Type B pancreatic cell (in vitro differentiated cells): ENCODE results near the gene TDP1. TPM values are rescaled to one million over a fixed set of nuclear protein-coding genes. Genes with fewer than 3 reads are reported as not detected.

Experiments used
- DNase-seq: peaks from one replicate; pipeline ENCODE4 v3.0.0; 2021; ENCODE audit warnings: mixed read lengths; ENCODE audit not compliant: unreplicated experiment; ENCODE audit errors: extremely low spot score
- H3K27ac Mint-ChIP-seq: 2 replicates; pipeline ENCODE4 v1.8.0; 2021; ENCODE audit warnings: mild to moderate bottlenecking, mixed read lengths
- H3K27me3 Mint-ChIP-seq: 2 replicates; pipeline ENCODE4 v1.8.0; 2021; ENCODE audit warnings: mixed read lengths
- H3K36me3 Mint-ChIP-seq: 2 replicates; pipeline ENCODE4 v1.8.0; 2021; ENCODE audit warnings: mixed read lengths
- H3K4me1 Mint-ChIP-seq: one replicate; pipeline ENCODE4 v1.8.0; 2021; ENCODE audit warnings: mixed read lengths; ENCODE audit not compliant: unreplicated experiment
- H3K4me3 Mint-ChIP-seq: 2 replicates; pipeline ENCODE4 v1.8.0; 2021; ENCODE audit warnings: mild to moderate bottlenecking, mixed read lengths
- H3K9me3 Mint-ChIP-seq: 2 replicates; pipeline ENCODE4 v1.8.0; 2021; ENCODE audit warnings: mixed read lengths
- long read RNA-seq: library from polyadenylated mRNA; unstranded; transcript quantifications from one replicate; pipeline ENCODE4 v2.0.0, GENCODE V29; 2020
- total RNA-seq: library from RNA; stranded (reverse); gene quantifications from 2 replicates; pipeline ENCODE4 v1.2.1, GENCODE V29; 2021; ENCODE audit warnings: low replicate concordance
- TF ChIP-seq, protein P1 (sequence below): fragments of 200-600 bp; sonication (generic); conservative IDR thresholded peaks from 2 replicates; pipeline ENCODE4 v1.5.0; 2021; ENCODE audit warnings: antibody characterized with exemption, mild to moderate bottlenecking

Gene TDP1
- 30.1 and 38.4 TPM in 2 replicates for total RNA-seq
- long read RNA-seq, transcript TDP1-201 (17 exons, 3,702 nt), result minor isoform, 5 of 51 reads
- long read RNA-seq, transcript TDP1-203 (16 exons, 2,068 nt), result major isoform, 14 of 51 reads
- long read RNA-seq, partial matches to known transcripts, result 23 of 51 reads
- long read RNA-seq, other reads (novel, unspliced or antisense), result 7 of 51 reads

DNA sequence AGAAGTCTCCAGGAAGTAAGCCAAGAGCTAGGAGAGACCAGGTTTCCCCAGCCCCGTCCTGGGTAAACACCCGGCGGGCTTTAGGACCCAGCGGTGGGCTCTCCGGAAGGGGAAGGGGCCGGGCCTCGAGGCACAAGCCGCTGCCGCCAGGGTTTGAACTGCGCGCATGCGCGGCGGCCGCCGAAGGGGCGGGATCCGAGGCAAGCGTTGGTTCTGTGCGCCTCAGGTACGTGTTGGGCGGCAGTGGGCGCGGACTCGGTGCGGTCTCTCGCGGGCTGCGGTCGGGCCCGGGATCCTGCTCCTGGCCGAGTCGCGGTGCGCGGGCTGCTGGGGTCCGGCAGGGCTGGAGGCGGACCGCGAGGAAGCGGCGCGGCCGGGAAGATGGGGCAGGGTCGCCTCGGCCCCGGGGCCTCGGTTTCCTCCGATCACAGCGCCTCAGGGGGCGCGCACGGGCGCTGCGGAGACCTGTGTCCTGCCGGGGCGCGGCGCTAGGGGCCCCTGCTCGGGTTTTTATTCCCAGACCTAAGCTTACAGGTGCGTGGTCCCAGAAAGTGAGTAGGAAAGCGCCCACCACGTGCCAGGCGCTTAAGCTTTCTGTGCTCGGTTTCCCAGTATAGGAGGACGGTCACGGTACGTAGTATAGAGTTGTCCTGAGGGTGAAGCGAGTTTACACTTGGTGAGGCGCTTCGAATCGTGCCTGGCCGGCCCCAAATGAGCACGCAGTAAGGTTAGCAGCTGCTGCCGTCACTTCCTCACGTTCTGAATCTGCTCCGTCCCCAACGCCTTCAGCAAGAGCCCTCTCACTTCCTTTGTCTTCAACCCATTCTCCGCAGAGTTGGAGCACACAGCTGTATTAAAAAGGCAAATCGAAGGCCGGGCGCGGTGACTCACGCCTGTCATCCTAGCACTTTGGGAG lies at the start of gene TDP1:
Gene TDP1 (plus strand): TSS at position 183 of the 916 bp plus-strand sequence. CDS start 7,188 bp downstream, outside the sequence.
- peak; percentile 99 for DNase-seq
- peak within 1 kb of the TSS; percentile 97 for H3K4me3 Mint-ChIP-seq
- no peaks in the 10 kb centered on the region for H3K27me3 Mint-ChIP-seq
- H3K36me3 Mint-ChIP-seq, result peaks cover 8% of the 10 kb centered on the region
- peak within 1 kb of the TSS; percentile 98 for H3K27ac Mint-ChIP-seq
- H3K4me1 Mint-ChIP-seq, result peaks cover 25% of the 10 kb centered on the region
- TF ChIP-seq, protein P1, sequence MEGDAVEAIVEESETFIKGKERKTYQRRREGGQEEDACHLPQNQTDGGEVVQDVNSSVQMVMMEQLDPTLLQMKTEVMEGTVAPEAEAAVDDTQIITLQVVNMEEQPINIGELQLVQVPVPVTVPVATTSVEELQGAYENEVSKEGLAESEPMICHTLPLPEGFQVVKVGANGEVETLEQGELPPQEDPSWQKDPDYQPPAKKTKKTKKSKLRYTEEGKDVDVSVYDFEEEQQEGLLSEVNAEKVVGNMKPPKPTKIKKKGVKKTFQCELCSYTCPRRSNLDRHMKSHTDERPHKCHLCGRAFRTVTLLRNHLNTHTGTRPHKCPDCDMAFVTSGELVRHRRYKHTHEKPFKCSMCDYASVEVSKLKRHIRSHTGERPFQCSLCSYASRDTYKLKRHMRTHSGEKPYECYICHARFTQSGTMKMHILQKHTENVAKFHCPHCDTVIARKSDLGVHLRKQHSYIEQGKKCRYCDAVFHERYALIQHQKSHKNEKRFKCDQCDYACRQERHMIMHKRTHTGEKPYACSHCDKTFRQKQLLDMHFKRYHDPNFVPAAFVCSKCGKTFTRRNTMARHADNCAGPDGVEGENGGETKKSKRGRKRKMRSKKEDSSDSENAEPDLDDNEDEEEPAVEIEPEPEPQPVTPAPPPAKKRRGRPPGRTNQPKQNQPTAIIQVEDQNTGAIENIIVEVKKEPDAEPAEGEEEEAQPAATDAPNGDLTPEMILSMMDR, result no peak
- no peaks in the 10 kb centered on the region for H3K9me3 Mint-ChIP-seq

DNA sequence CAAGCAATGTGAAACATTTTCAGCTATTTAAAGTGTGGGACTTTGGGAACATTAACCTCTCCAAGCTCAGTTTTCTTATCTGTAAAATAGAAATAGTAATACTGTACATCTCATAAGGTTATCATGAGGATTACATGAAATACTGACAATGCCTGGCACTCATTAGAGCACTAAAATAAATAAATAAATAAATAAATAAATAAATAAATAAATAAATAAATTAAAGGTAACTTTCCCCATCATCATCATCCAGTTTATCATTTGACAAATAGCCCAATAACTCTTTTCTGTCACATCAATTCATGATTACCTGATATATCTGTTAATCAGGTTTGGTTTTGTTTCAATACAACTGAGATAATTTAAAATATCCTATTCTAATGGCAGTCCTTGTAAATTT lies 49.7 kb upstream of the TDP1 start:
- H3K4me3 Mint-ChIP-seq, result no peak overlapping the region
- H3K4me1 Mint-ChIP-seq, result peaks cover 19% of the 10 kb centered on the region
- H3K9me3 Mint-ChIP-seq, result no peaks in the 10 kb centered on the region
- H3K27me3 Mint-ChIP-seq, result no peaks in the 10 kb centered on the region
- DNase-seq, result no peak
- TF ChIP-seq, protein P1, result no peak
- H3K36me3 Mint-ChIP-seq, result no peaks in the 10 kb centered on the region
- H3K27ac Mint-ChIP-seq, result no peak overlapping the region

DNA sequence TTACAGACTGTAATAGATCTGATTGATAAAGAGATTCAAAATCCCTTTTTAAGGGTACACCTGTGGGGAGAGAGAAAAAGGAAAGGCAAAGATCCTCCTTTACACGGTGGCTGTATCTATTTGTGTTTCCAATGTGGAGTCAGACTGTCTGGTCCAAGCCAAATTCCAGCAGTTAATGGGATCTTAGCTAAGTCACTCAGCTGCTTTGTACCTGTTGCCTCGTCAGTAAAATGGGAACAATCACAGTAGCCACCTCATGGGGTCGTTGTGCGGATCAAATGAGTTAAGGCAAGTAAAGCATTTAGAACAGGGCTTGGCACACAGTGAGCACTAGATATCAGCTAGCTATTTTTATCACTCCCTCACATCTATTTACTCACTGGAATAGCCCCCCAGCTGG lies 48.1 kb upstream of the TDP1 start:
- H3K9me3 Mint-ChIP-seq, result no peaks in the 10 kb centered on the region
- no peak overlapping the region for H3K27ac Mint-ChIP-seq
- H3K27me3 Mint-ChIP-seq, result no peaks in the 10 kb centered on the region
- DNase-seq, result no peak
- H3K4me3 Mint-ChIP-seq, result no peak overlapping the region
- TF ChIP-seq, protein P1, result no peak
- H3K4me1 Mint-ChIP-seq, result peaks cover 31% of the 10 kb centered on the region
- H3K36me3 Mint-ChIP-seq, result no peaks in the 10 kb centered on the region

DNA sequence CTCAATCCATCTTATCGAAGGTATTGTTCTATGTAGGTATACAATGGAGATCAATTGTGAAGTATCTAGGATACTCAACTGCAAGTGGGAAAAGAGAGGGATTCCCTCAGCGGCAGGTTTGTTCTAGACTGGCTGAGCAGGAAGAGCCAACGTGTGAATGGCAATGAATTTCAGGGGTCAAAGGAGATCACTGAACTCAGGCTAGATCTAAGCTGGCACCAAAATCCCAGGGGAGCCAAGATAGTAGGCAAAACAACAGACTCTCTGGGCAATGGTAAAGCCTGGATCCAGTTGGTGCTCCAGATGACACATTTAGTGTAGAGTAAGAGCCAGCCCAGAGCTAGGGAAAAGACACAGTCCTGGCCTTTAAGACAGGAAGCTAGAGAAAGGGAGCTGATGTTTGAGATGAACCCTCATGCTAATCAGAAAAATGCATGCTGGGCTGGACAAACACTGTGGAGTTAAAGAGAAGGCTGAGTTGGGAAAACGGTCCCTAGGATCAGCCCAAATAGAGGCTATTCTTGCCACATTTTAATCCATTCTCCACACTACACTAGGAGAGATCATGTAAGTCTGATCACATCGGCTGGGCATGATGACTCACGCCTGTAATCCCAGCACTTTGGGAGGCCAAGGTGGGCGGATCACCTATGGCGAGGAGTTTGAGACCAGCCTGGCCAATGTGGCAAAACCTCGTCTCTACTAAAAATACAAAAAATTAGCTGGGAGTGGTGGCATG lies 46.8 kb upstream of the TDP1 start:
- peaks cover 30% of the 10 kb centered on the region for H3K4me1 Mint-ChIP-seq
- DNase-seq, result no peak
- TF ChIP-seq, protein P1, result no peak
- H3K9me3 Mint-ChIP-seq, result no peaks in the 10 kb centered on the region
- no peak overlapping the region for H3K4me3 Mint-ChIP-seq
- no peak overlapping the region for H3K27ac Mint-ChIP-seq
- no peaks in the 10 kb centered on the region for H3K36me3 Mint-ChIP-seq
- no peaks in the 10 kb centered on the region for H3K27me3 Mint-ChIP-seq

DNA sequence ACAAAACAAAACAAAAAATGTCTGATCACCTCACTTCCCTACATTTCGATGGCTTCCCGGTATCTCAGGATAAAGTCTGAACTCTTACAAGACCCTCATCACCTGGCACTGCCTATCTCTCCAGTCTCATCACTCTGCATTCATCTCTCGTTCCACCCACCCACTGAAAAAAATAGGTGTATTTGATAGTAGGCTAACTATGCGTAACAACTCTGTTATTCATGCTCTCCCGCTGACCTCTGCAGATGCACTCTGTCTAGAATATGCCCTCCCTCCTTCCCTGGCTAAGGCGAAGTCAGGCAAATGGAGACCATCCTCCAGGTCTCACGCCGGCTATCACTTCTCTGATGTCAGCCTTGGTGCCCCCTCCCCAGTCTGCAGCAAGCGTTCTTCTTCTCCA lies 46.1 kb upstream of the TDP1 start:
- no peak for DNase-seq
- Mint-ChIP-seq H3K27ac (no peak overlapping the region), H3K9me3 (no peaks in the 10 kb centered on the region), H3K4me1 (peaks cover 30% of the 10 kb centered on the region), H3K4me3 (no peak overlapping the region), H3K36me3 (no peaks in the 10 kb centered on the region), H3K27me3 (no peaks in the 10 kb centered on the region)
- TF ChIP-seq, protein P1, result no peak
